NB4 (cell line): ENCODE measurements around the gene CLDND1.

ENCODE experiments used
- MYC ChIP-seq: IDR thresholded peaks from 2 replicates; pipeline ENCODE4 v1.6.1; 2011; ENCODE audit warnings: low read depth, low read length
- POLR2A ChIP-seq: IDR thresholded peaks from 2 replicates; pipeline ENCODE4 v1.6.1; 2011; ENCODE audit warnings: mild to moderate bottlenecking; ENCODE audit not compliant: insufficient read length; ENCODE audit errors: extremely low read depth
- TF ChIP-seq, protein P1 (sequence below): IDR thresholded peaks from 2 replicates; pipeline ENCODE4 v1.6.1; 2011; ENCODE audit warnings: low read depth, low read length
- TF ChIP-seq, protein P2 (sequence below): IDR thresholded peaks from one replicate; pipeline ENCODE4 v1.5.1; 2012; ENCODE audit warnings: low read depth, low read length

- TF ChIP-seq, protein P1, sequence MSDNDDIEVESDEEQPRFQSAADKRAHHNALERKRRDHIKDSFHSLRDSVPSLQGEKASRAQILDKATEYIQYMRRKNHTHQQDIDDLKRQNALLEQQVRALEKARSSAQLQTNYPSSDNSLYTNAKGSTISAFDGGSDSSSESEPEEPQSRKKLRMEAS: no peak
- TF ChIP-seq POLR2A: no peak
- TF ChIP-seq, protein P2, sequence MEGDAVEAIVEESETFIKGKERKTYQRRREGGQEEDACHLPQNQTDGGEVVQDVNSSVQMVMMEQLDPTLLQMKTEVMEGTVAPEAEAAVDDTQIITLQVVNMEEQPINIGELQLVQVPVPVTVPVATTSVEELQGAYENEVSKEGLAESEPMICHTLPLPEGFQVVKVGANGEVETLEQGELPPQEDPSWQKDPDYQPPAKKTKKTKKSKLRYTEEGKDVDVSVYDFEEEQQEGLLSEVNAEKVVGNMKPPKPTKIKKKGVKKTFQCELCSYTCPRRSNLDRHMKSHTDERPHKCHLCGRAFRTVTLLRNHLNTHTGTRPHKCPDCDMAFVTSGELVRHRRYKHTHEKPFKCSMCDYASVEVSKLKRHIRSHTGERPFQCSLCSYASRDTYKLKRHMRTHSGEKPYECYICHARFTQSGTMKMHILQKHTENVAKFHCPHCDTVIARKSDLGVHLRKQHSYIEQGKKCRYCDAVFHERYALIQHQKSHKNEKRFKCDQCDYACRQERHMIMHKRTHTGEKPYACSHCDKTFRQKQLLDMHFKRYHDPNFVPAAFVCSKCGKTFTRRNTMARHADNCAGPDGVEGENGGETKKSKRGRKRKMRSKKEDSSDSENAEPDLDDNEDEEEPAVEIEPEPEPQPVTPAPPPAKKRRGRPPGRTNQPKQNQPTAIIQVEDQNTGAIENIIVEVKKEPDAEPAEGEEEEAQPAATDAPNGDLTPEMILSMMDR: no peak
- no peak for TF ChIP-seq MYC
Measured at GRCh38 chr3:98565843-98566242, 43.1 kb upstream of the CLDND1 start.
